Measurements from ENCODE around the gene ARAP2.

The ARAP2 gene

GRCh38 chr4:36269533-36270173 lies 25.3 kb upstream of the ARAP2 start:
- no peak for TF ChIP-seq TAF1 (IDR thresholded peaks at IDR 0.05; ENCODE audit: low read depth)
- TF ChIP-seq EGR1 (IDR thresholded peaks at IDR 0.05) = no peak
- no peak for TF ChIP-seq ZBTB7A (IDR thresholded peaks at IDR 0.05; ENCODE audit: low read depth)
- TF ChIP-seq, protein P1, sequence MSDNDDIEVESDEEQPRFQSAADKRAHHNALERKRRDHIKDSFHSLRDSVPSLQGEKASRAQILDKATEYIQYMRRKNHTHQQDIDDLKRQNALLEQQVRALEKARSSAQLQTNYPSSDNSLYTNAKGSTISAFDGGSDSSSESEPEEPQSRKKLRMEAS (IDR thresholded peaks at IDR 0.05) = no peak
- no peak for TF ChIP-seq FOXM1 (IDR thresholded peaks at IDR 0.05; ENCODE audit: borderline replicate concordance, low read depth)
- TF ChIP-seq TCF12 (IDR thresholded peaks at IDR 0.05; ENCODE audit: low read depth) = no peak
- TF ChIP-seq TEAD4 (IDR thresholded peaks at IDR 0.05) = no peak
- no peak for TF ChIP-seq EP300 (IDR thresholded peaks at IDR 0.05; ENCODE audit: borderline replicate concordance)
- TF ChIP-seq YY1 (IDR thresholded peaks at IDR 0.05; ENCODE audit: low read depth) = no peak
- TF ChIP-seq, protein P2, sequence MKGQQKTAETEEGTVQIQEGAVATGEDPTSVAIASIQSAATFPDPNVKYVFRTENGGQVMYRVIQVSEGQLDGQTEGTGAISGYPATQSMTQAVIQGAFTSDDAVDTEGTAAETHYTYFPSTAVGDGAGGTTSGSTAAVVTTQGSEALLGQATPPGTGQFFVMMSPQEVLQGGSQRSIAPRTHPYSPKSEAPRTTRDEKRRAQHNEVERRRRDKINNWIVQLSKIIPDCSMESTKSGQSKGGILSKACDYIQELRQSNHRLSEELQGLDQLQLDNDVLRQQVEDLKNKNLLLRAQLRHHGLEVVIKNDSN (IDR thresholded peaks at IDR 0.05) = no peak
- TF ChIP-seq CREB1 (IDR thresholded peaks at IDR 0.05; ENCODE audit: low read depth) = no peak

GRCh38 chr4:36269101-36269500 lies 24.8 kb upstream of the ARAP2 start:
- TF ChIP-seq EGR1 (IDR thresholded peaks at IDR 0.05) (no peak), YY1 (IDR thresholded peaks at IDR 0.05; ENCODE audit: low read depth) (no peak), CEBPB (IDR thresholded peaks at IDR 0.05) (no peak), RAD21 (IDR thresholded peaks at IDR 0.05; ENCODE audit: low read depth) (no peak), ZBTB7A (IDR thresholded peaks at IDR 0.05; ENCODE audit: low read depth) (no peak), TAF1 (IDR thresholded peaks at IDR 0.05; ENCODE audit: low read depth) (no peak)

DNA sequence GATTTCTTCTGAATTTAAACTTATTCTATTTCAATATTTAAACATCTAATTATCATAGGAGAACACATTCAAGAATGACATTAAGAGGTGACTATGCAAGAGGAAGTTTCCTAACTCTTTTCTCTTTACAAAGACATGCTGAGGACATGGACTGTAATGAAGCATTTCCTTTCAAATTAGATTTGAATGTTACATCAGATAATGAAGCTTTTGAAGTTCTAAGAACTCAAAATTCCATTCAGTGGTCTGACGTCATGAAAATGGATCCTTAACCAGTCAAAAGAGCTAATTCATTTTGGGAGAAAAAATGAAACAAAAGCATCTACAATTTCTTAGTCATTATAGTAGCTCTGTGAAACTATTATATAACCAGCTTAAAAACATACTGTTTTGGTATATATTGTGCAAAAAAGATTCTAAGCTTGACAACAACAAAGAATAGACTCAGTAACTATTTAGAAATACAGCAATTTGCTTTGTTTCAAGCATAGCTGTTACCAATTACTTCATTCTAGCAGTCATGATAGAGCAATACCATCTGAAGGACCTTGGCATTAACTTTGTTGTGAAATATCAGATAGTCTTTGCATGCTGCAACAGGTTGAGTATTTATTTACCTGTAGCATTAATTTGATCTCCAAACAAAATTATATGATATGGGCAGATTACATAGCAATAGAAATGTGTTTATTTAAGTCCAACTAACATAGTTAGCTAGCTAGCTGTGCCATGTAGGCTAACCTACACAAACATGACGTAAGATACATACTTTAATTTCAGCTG lies 23.4 kb upstream of the ARAP2 start:
- no peak for TF ChIP-seq REST (IDR thresholded peaks at IDR 0.05; ENCODE audit: low read depth)

DNA sequence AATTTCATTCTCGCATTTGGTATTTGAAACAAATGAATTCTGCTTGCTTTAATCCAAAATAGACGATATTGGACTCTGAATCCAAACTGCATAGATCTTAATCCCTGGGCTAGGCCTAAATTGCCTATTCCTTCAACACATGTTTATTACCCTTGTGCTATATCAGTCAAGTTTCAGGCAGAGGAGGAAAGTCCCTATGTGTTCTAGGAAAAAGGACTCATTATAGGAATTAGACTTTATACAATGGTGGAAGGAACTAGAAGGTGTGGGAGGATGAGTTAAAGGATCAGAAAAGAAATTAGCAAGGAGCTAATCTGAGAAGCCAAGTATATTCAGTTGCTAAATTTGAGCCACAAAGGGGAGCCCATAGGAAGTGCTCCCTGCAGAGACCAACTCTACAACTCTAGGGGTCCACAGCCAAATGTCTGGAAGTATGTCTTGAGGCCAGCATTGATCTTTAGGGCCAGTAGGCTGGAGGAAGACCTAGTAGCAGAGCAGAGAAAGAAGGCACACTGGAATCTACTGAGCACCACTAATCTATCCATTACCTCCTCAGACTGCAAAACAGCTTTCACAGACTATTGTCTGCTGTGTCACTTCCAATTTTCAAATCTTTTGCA lies 20.0 kb upstream of the ARAP2 start:
- TF ChIP-seq FOXM1 (IDR thresholded peaks at IDR 0.05; ENCODE audit: borderline replicate concordance, low read depth) (no peak), TCF12 (IDR thresholded peaks at IDR 0.05; ENCODE audit: low read depth) (no peak), NFIC (IDR thresholded peaks at IDR 0.05) (no peak), TEAD4 (IDR thresholded peaks at IDR 0.05) (no peak), EGR1 (IDR thresholded peaks at IDR 0.05) (no peak)

- TF ChIP-seq TEAD4 (IDR thresholded peaks at IDR 0.05) (no peak), RAD21 (IDR thresholded peaks at IDR 0.05; ENCODE audit: low read depth) (no peak)
Observed at GRCh38 chr4:36260731-36261130, 16.4 kb upstream of the ARAP2 start.

GRCh38 chr4:36256398-36256891 lies 12.1 kb upstream of the ARAP2 start:
- TF ChIP-seq, protein P1 (IDR thresholded peaks at IDR 0.05) = no peak
- no peak for TF ChIP-seq ZBTB7A (IDR thresholded peaks at IDR 0.05; ENCODE audit: low read depth)
- TF ChIP-seq CREB1 (IDR thresholded peaks at IDR 0.05; ENCODE audit: low read depth) = no peak
- TF ChIP-seq RAD21 (IDR thresholded peaks at IDR 0.05; ENCODE audit: low read depth) = no peak
- TF ChIP-seq NFIC (IDR thresholded peaks at IDR 0.05) = no peak
- TF ChIP-seq, protein P2 (IDR thresholded peaks at IDR 0.05) = no peak

GRCh38 chr4:36255577-36255976 lies 11.3 kb upstream of the ARAP2 start:
- TF ChIP-seq EP300 (IDR thresholded peaks at IDR 0.05; ENCODE audit: borderline replicate concordance) (no peak), EGR1 (IDR thresholded peaks at IDR 0.05) (no peak), CEBPB (IDR thresholded peaks at IDR 0.05) (no peak), ZBTB7A (IDR thresholded peaks at IDR 0.05; ENCODE audit: low read depth) (no peak), TAF1 (IDR thresholded peaks at IDR 0.05; ENCODE audit: low read depth) (no peak), YY1 (IDR thresholded peaks at IDR 0.05; ENCODE audit: low read depth) (no peak)
- TF ChIP-seq, protein P2 (IDR thresholded peaks at IDR 0.05) = no peak
- TF ChIP-seq, protein P1 (IDR thresholded peaks at IDR 0.05) = no peak
